IMR-90 (cell line): Measurements from ENCODE around the gene LIN7B. TPM values are rescaled to one million over a fixed set of nuclear protein-coding genes. Genes with fewer than 3 reads are reported as not detected.

Experiments
- ATAC-seq: fragments of 200-7000 bp; cut with Tn5 transposase; 2 replicates; pipeline ENCODE4 v1.9.1; 2020; ENCODE audit warnings: low read depth, mild to moderate bottlenecking, moderate library complexity
- BruUV-seq: library from RNA; stranded (reverse); fragments of 400-500 nt; replicated peaks from 2 replicates; lab custom pipeline; 2021; lab: Mats Ljungman, UMichigan
- CTCF ChIA-PET: fragments of 300-600 bp; formaldehyde crosslinking; extraction: SDS; loops from one replicate; lab custom pipeline; 2021; ENCODE audit warnings: antibody characterized with exemption; lab: Yijun Ruan, JAX
- POLR2A ChIA-PET: fragments of 300-600 bp; sonication (Branson Sonifier 250); formaldehyde crosslinking; loops from one replicate; lab custom pipeline; 2022; ENCODE audit warnings: antibody characterized with exemption; ENCODE audit not compliant: unreplicated experiment; lab: Charles Lee
- DNase-seq: peaks from one replicate; pipeline ENCODE4 v3.0.0; 2013
- H2AFZ ChIP-seq: replicated peaks from 2 replicates; pipeline ENCODE3; 2013; ENCODE audit warnings: low read length, mild to moderate bottlenecking; ENCODE audit not compliant: poor library complexity
- H2AK5ac ChIP-seq: 2 replicates; pipeline ENCODE4 v1.6.1; 2013; ENCODE audit warnings: low read depth, low read length, inconsistent platforms
- H2AK9ac ChIP-seq: replicated peaks from 2 replicates; pipeline ENCODE3; 2013; ENCODE audit warnings: mild to moderate bottlenecking, low read depth, low read length, moderate library complexity; ENCODE audit not compliant: poor library complexity
- H2BK120ac ChIP-seq: 2 replicates; pipeline ENCODE4 v1.6.1; 2013; ENCODE audit warnings: low read depth, low read length, inconsistent platforms
- H2BK15ac ChIP-seq: 3 replicates; pipeline ENCODE4 v1.6.1; 2013; ENCODE audit warnings: low read depth, low read length, inconsistent platforms
- H2BK20ac ChIP-seq: 2 replicates; pipeline ENCODE4 v1.6.1; 2013; ENCODE audit warnings: low read depth, mild to moderate bottlenecking, inconsistent platforms, low read length, moderate library complexity
- H2BK5ac ChIP-seq: 2 replicates; pipeline ENCODE4 v1.6.1; 2013; ENCODE audit warnings: mild to moderate bottlenecking, low read depth, low read length, inconsistent platforms; ENCODE audit not compliant: poor library complexity, severe bottlenecking
- H3K14ac ChIP-seq: replicated peaks from 2 replicates; pipeline ENCODE4 v1.6.1; 2013; ENCODE audit warnings: low read depth, low read length, inconsistent platforms
- H3K18ac ChIP-seq: 2 replicates; pipeline ENCODE4 v1.6.1; 2013; ENCODE audit warnings: low read depth, low read length, control low read depth
- H3K23ac ChIP-seq: 2 replicates; pipeline ENCODE4 v1.6.1; 2013; ENCODE audit warnings: low read depth, low read length, inconsistent platforms
- H3K27ac ChIP-seq: 2 replicates; pipeline ENCODE4 v1.5.1; 2013; ENCODE audit warnings: mild to moderate bottlenecking, control low read depth, low read length; ENCODE audit not compliant: insufficient read depth
- H3K27me3 ChIP-seq: 2 replicates; pipeline ENCODE4 v1.6.1; 2013; ENCODE audit warnings: low read length; ENCODE audit not compliant: control insufficient read depth, insufficient read depth
- H3K36me3 ChIP-seq: 2 replicates; pipeline ENCODE4 v1.6.1; 2013; ENCODE audit warnings: low read length, mixed read lengths; ENCODE audit not compliant: control insufficient read depth, insufficient read depth
- H3K4ac ChIP-seq: 2 replicates; pipeline ENCODE4 v1.6.1; 2013; ENCODE audit warnings: low read depth, low read length, inconsistent platforms
- H3K4me1 ChIP-seq: 2 replicates; pipeline ENCODE4 v1.6.1; 2013; ENCODE audit warnings: low read length, mixed read lengths; ENCODE audit not compliant: control insufficient read depth, insufficient read depth
- H3K4me2 ChIP-seq: 2 replicates; pipeline ENCODE4 v1.6.1; 2013; ENCODE audit warnings: low read depth, mild to moderate bottlenecking, control low read depth, low read length, moderate library complexity
- H3K4me3 ChIP-seq: 2 replicates; pipeline ENCODE4 v1.5.1; 2013; ENCODE audit warnings: low read depth, mild to moderate bottlenecking, control low read depth, low read length, moderate library complexity; ENCODE audit not compliant: insufficient read depth
- H3K56ac ChIP-seq: 2 replicates; pipeline ENCODE4 v1.6.1; 2013; ENCODE audit warnings: low read length, inconsistent platforms; ENCODE audit not compliant: insufficient read depth; ENCODE audit errors: extremely low read depth
- H3K79me1 ChIP-seq, 2 experiments: 2 replicates each; pipeline ENCODE4 v1.6.1; 2013; ENCODE audit warnings: low read length in 2 of 2, inconsistent platforms in 1 of 2, low read depth in 1 of 2
- H3K9ac ChIP-seq: 2 replicates; pipeline ENCODE4 v1.6.1; 2013; ENCODE audit warnings: low read depth, low read length, control low read depth
- H3K9me1 ChIP-seq: 2 replicates; pipeline ENCODE4 v1.6.1; 2013; ENCODE audit warnings: low read length, inconsistent platforms; ENCODE audit not compliant: insufficient read depth
- H3K9me3 ChIP-seq: 2 replicates; pipeline ENCODE4 v1.6.1; 2013; ENCODE audit warnings: low read length; ENCODE audit not compliant: control insufficient read depth, insufficient read depth
- H4K20me1 ChIP-seq: 2 replicates; pipeline ENCODE4 v1.6.1; 2013; ENCODE audit warnings: low read length, inconsistent platforms; ENCODE audit not compliant: insufficient read depth
- H4K5ac ChIP-seq: 2 replicates; pipeline ENCODE4 v1.6.1; 2013; ENCODE audit warnings: mild to moderate bottlenecking, low read depth, low read length, control low read depth
- H4K8ac ChIP-seq, 2 experiments: 2 replicates each; pipeline ENCODE4 v1.6.1; 2013; ENCODE audit warnings: low read depth in 2 of 2, low read length in 2 of 2, control low read depth in 1 of 2, inconsistent platforms in 1 of 2
- H4K91ac ChIP-seq: 2 replicates; pipeline ENCODE4 v1.6.1; 2013; ENCODE audit warnings: low read depth, low read length, inconsistent platforms; ENCODE audit not compliant: insufficient read depth
- CEBPB ChIP-seq: IDR thresholded peaks from 2 replicates; pipeline ENCODE4 v1.6.1; 2012; ENCODE audit warnings: low read depth, low read length, improper control_type of control experiment
- CTCF ChIP-seq: conservative IDR thresholded peaks from 2 replicates; pipeline ENCODE4 v1.5.1; 2012; ENCODE audit warnings: mild to moderate bottlenecking, low read depth, low read length, improper control_type of control experiment
- FOS ChIP-seq: fragments of 150-350 bp; IDR thresholded peaks from 2 replicates; pipeline ENCODE4 v1.6.1; 2016; ENCODE audit warnings: low read depth, low read length
- MAFK ChIP-seq: IDR thresholded peaks from 2 replicates; pipeline ENCODE4 v1.6.1; 2012; ENCODE audit warnings: low read depth, low read length, improper control_type of control experiment
- MXI1 ChIP-seq: IDR thresholded peaks from 2 replicates; pipeline ENCODE4 v1.6.1; 2012; ENCODE audit warnings: low read depth, mild to moderate bottlenecking, low read length, moderate library complexity, borderline replicate concordance
- NFE2L2 ChIP-seq: fragments of 150-350 bp; IDR thresholded peaks from 2 replicates; pipeline ENCODE4 v1.6.1; 2016; ENCODE audit warnings: low read depth, mild to moderate bottlenecking, low read length
- POLR2A ChIP-seq: IDR thresholded peaks from 2 replicates; pipeline ENCODE4 v1.6.1; 2012; ENCODE audit warnings: mild to moderate bottlenecking, low read depth, low read length
- USF2 ChIP-seq: fragments of 150-350 bp; IDR thresholded peaks from 2 replicates; pipeline ENCODE4 v1.6.1; 2017; ENCODE audit warnings: mild to moderate bottlenecking, antibody characterized with exemption, low read length, low read depth
- WGBS, 2 experiments: methylation state at CpG; one replicate each; pipeline versions ENCODE4 v1.1.5 to v1.1.7; 2013; ENCODE audit warnings: missing lambda C conversion rate in 2 of 2; ENCODE audit not compliant: insufficient read length in 1 of 2; ENCODE audit errors: extremely low coverage in 2 of 2; 5-methylcytosine and 5-hydroxymethylcytosine counted together
- dilution Hi-C: fragments of 300-500 bp; cut with HindIII; formaldehyde crosslinking; loops from one replicate; pipeline ENCODE4 v1.14.3; 2018; ENCODE audit warnings: low sequenced_read_pairs; ENCODE audit not compliant: unreplicated experiment
- in situ Hi-C: fragments of 300-500 bp; cut with MboI; formaldehyde crosslinking; loops from 3 replicates; pipeline ENCODE4 v1.14.3; 2019; ENCODE audit warnings: low sequenced_read_pairs, inconsistent platforms, mixed read lengths
- intact Hi-C: fragments of 100-400 bp; cut with micrococcal nuclease; formaldehyde crosslinking; loops from 2 replicates; pipeline ENCODE4 v1.10.0; 2022
- polyA plus RNA-seq, 3 experiments: library from polyadenylated mRNA; depleted of rRNA; stranded (reverse); fragments of >200 nt; gene quantifications; 2 replicates each; pipeline ENCODE4 v1.2.3, GENCODE V29; 2012; ENCODE audit warnings: low replicate concordance in 1 of 3
- total RNA-seq: library from RNA; depleted of rRNA; stranded (reverse); fragments of >200 nt; gene quantifications from 2 replicates; pipeline ENCODE4 v1.2.3, GENCODE V29; 2012

Gene LIN7B
- total and polyA plus RNA-seq, 2 of the 4 experiments (the other 2 are of a cell fraction) = 3.8 to 8.0 TPM

- in situ Hi-C loops (no loop called here), dilution Hi-C loops (no loop called here), intact Hi-C loops (no loop called here)
- H3K27me3 ChIP-seq = peaks cover 12% of the 10 kb centered on the region
- no peak overlapping the region for H2BK5ac ChIP-seq
- H3K36me3 ChIP-seq = no peaks in the 10 kb centered on the region
- no peak overlapping the region for H3K56ac ChIP-seq
- DNase-seq (no peak), ATAC-seq (no peak)
- H2AK9ac ChIP-seq = no peak overlapping the region
- TF ChIP-seq CTCF (no peak), POLR2A (no peak), NFE2L2 (no peak), CEBPB (no peak), MAFK (no peak), MXI1 (no peak), FOS (no peak), USF2 (no peak)
- H2BK20ac ChIP-seq = no peak overlapping the region
- H2BK120ac ChIP-seq = no peak overlapping the region
- H3K79me1 ChIP-seq = no peaks in the 10 kb centered on the region
- H4K8ac ChIP-seq = no peak overlapping the region
- no peak overlapping the region for H3K23ac ChIP-seq
- BruUV-seq = no TSS peak
- no peak overlapping the region for H3K27ac ChIP-seq
- H4K5ac ChIP-seq = no peak overlapping the region
- H3K4me1 ChIP-seq = peaks cover 5% of the 10 kb centered on the region; the same call in 1 of the 2 replicates
- H3K9me3 ChIP-seq = no peaks in the 10 kb centered on the region
- H4K20me1 ChIP-seq = peaks cover 3% of the 10 kb centered on the region
- H4K91ac ChIP-seq = no peak overlapping the region
- H3K4me2 ChIP-seq = no peak overlapping the region
- H3K4me3 ChIP-seq = no peak overlapping the region
- H3K9me1 ChIP-seq = peaks cover 10% of the 10 kb centered on the region; the same call in 1 of the 2 replicates
- H3K18ac ChIP-seq = no peak overlapping the region
- no peak overlapping the region for H3K14ac ChIP-seq
- no peak overlapping the region for H2AK5ac ChIP-seq
- no peak overlapping the region for H3K4ac ChIP-seq
- peak overlapping the region; percentile 43 for H2AFZ ChIP-seq
- no peak overlapping the region for H3K9ac ChIP-seq
- 17% methylated on average over 6 of the region's 23 CpGs; no CpG with 5 or more reads in 1 of the 2 experiments for WGBS, 2 experiments
- CTCF ChIA-PET = no interaction called here
- POLR2A ChIA-PET = no interaction called here
- H2BK15ac ChIP-seq = no peak overlapping the region
Observed at GRCh38 chr19:49125025-49125731, 11.0 kb downstream of the LIN7B start.
